Effector memory CD4-positive, alpha-beta T cell (primary cell): ENCODE measurements around the gene FBLN2.

Source experiments
- DNase-seq, 3 donors: peaks; one replicate each; pipeline ENCODE4 v3.0.0-alpha.2; 2020
- H3K27ac ChIP-seq: 2 replicates; pipeline ENCODE4 v1.7.0; 2013; ENCODE audit warnings: mild to moderate bottlenecking, low read length, moderate library complexity; ENCODE audit not compliant: insufficient read depth, poor library complexity, severe bottlenecking
- H3K27me3 ChIP-seq: replicated peaks from 2 replicates; pipeline ENCODE4 v1.7.0; 2013; ENCODE audit warnings: mild to moderate bottlenecking, low read length; ENCODE audit not compliant: insufficient read depth, control insufficient read depth, poor library complexity, severe bottlenecking
- H3K36me3 ChIP-seq: 2 replicates; pipeline ENCODE4 v1.7.0; 2013; ENCODE audit warnings: mild to moderate bottlenecking, low read length, moderate library complexity; ENCODE audit not compliant: control insufficient read depth, insufficient read depth
- H3K4me1 ChIP-seq: 2 replicates; pipeline ENCODE4 v1.7.0; 2013; ENCODE audit warnings: low read length, mild to moderate bottlenecking; ENCODE audit not compliant: control insufficient read depth, insufficient read depth, poor library complexity, severe bottlenecking
- H3K4me3 ChIP-seq: 2 replicates; pipeline ENCODE4 v1.7.0; 2013; ENCODE audit warnings: low read length, low read depth, mild to moderate bottlenecking; ENCODE audit not compliant: insufficient read depth, poor library complexity, severe bottlenecking
- H3K9me3 ChIP-seq: 2 replicates; pipeline ENCODE4 v1.7.0; 2013; ENCODE audit warnings: mild to moderate bottlenecking, low read length, moderate library complexity; ENCODE audit not compliant: control insufficient read depth

FBLN2 gene

DNA sequence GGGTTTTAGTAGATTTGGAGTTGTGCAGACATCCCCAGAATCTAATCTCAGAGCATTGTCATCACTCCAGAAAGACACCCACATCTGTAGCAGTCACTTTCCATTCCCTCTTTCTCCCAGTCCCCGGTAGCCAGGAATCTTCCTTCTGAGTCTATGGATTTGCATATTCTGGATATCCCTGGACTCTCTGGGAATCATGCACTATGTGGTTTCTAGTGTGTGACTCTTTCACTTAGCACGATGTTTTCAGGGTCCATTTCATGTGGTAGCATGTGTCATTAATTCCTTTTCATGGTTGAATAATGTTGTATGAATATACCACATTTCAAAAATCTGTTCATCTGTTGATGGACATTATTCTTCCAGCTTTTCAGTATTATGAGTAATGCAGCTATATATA, 29.3 kb downstream of the FBLN2 start:
- Histone ChIP-seq H3K36me3 (no peaks in the 10 kb centered on the region), H3K4me3 (no peak overlapping the region), H3K9me3 (no peaks in the 10 kb centered on the region), H3K27ac (no peak overlapping the region), H3K27me3 (no peaks in the 10 kb centered on the region), H3K4me1 (no peaks in the 10 kb centered on the region)
- no peak for DNase-seq

GRCh38 chr3:13579063-13579462, 30.1 kb downstream of the FBLN2 start:
- no peaks in the 10 kb centered on the region for H3K4me1 ChIP-seq
- H3K4me3 ChIP-seq = no peak overlapping the region
- no peak for DNase-seq
- no peaks in the 10 kb centered on the region for H3K9me3 ChIP-seq
- H3K36me3 ChIP-seq = no peaks in the 10 kb centered on the region
- H3K27me3 ChIP-seq = no peaks in the 10 kb centered on the region
- no peak overlapping the region for H3K27ac ChIP-seq

GRCh38 chr3:13580256-13581023, 31.5 kb downstream of the FBLN2 start:
- Histone ChIP-seq H3K9me3 (no peaks in the 10 kb centered on the region), H3K36me3 (no peaks in the 10 kb centered on the region), H3K27me3 (no peaks in the 10 kb centered on the region), H3K27ac (no peak overlapping the region), H3K4me3 (no peak overlapping the region), H3K4me1 (no peaks in the 10 kb centered on the region)
- DNase-seq = no peak

DNA sequence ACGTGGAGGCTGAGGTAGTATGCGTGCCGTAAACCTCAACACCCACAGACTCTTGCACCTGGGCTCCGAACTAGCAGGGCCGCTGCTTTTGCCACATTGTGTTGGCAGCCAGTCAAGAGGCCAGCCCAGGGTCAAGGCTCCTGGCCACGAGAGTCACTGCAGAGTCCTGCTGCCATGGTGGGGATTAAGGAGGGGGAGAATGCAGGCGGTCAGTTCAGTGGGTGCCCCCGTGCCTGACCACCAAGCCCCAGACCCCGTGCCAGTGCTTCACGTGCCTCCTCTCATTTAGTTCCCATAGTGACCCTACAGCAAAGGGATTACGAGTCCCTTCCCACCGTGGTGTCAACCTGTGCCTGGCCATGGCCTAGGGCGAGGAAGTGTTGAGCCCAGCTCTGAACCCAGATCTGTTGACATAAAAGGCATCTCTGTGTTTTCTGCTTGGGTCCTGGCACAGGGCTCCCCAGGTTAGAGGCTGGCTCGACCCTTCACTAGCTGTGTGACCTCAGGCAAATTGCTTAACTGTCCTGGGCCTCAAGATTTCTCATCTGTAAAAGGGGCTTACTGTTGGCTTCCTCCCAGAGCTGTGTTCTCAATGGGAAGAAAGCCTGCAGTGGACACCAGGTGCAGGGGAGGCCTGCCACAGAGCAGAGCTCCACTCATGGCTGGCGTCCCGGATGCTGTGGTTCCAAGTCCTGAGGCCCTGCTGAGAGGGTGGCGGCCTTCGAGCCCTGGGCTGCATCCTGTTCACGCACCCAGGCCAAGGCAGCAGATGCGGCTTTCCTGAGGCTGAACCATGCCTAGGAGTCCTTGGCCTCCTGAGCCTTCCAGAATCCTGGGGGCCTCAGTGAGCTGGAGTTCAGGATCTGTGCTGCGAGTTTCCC, 32.8 kb downstream of the FBLN2 start:
- DNase-seq = no peak
- Histone ChIP-seq H3K27me3 (no peaks in the 10 kb centered on the region), H3K36me3 (no peaks in the 10 kb centered on the region), H3K4me3 (no peak overlapping the region), H3K27ac (no peak overlapping the region), H3K9me3 (no peaks in the 10 kb centered on the region), H3K4me1 (no peaks in the 10 kb centered on the region)

- no peak for DNase-seq
Measured at GRCh38 chr3:13582366-13583250, 33.7 kb downstream of the FBLN2 start.

DNA sequence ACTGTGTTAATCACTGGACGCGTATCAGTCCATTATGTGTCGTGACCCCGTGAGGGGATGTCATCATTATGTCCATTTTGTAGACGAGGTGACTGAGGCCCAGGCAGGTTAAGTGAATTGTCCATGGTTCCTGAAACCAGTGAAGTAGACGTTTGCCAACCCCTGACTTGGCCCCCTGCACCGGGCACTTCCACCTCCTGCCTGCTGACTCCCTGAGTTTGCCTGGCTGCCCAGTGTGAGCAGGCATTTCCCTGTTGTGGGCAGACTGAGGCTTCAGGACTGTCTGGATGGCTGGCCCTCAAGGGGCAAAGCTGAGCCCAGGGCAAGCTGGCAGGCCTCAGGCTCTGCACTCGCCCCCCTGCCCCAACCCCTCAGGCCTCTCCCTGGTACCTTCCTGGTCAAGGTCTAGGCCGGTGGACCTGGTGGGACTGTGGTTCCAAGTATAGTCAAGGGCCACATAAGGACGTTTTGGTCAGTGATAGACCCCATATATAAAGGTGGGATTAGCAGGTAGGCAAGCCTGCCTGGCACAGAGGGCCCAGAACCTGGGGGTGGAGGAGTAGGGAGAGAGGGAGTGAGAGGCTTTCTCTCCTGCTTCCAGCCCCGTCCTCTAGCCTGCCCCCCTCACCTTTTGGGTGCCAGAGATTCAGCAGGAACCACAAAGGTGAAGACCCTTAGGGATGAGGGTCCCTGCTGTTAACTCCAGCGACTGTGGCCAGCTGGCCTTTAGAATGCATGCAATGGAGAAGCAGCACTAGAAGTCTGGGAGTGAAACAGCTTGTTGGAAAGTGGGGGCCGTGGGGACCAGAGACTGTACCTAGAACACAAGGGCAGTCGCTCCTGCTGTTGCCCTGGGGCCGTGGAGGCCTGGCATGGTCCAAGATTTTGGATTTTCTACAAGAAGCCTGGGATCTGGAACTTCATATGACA, 34.6 kb downstream of the FBLN2 start:
- no peaks in the 10 kb centered on the region for H3K36me3 ChIP-seq
- H3K27ac ChIP-seq = no peak overlapping the region
- H3K4me1 ChIP-seq = no peaks in the 10 kb centered on the region
- no peaks in the 10 kb centered on the region for H3K9me3 ChIP-seq
- H3K27me3 ChIP-seq = no peaks in the 10 kb centered on the region
- DNase-seq = no peak
- H3K4me3 ChIP-seq = no peak overlapping the region

More at GRCh38 chr3:13582366-13583250, 33.7 kb downstream of the FBLN2 start:
- Histone ChIP-seq H3K36me3 (no peaks in the 10 kb centered on the region), H3K9me3 (no peaks in the 10 kb centered on the region), H3K4me1 (no peaks in the 10 kb centered on the region), H3K27me3 (no peaks in the 10 kb centered on the region), H3K27ac (no peak overlapping the region), H3K4me3 (no peak overlapping the region)

DNA sequence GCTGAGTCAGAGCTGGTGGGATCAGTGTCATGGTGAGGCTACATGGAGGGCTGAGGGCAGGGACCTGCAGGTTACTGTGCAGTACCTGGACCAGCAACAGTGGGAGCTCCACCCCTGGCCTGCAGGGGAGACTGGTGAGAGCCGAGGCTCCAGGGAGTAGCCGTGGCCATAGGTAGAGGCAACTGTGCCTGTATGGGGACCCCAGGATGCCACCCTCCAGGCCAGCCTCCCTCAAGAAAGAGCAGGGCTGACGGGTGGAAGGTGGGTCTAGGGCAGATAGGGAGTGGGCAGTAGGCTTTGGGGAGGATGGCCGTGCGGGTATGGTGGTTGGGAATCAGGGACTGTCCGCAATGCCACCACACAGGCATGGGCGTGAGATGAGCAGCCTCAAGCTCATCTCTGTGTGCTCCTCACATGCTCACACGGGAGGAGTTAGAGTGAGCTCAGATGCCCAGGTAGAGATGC, 35.5 kb downstream of the FBLN2 start:
- no peaks in the 10 kb centered on the region for H3K9me3 ChIP-seq
- H3K4me1 ChIP-seq = no peaks in the 10 kb centered on the region
- H3K27ac ChIP-seq = no peak overlapping the region
- no peak overlapping the region for H3K4me3 ChIP-seq
- H3K27me3 ChIP-seq = no peaks in the 10 kb centered on the region
- H3K36me3 ChIP-seq = no peaks in the 10 kb centered on the region
- DNase-seq = no peak

DNA sequence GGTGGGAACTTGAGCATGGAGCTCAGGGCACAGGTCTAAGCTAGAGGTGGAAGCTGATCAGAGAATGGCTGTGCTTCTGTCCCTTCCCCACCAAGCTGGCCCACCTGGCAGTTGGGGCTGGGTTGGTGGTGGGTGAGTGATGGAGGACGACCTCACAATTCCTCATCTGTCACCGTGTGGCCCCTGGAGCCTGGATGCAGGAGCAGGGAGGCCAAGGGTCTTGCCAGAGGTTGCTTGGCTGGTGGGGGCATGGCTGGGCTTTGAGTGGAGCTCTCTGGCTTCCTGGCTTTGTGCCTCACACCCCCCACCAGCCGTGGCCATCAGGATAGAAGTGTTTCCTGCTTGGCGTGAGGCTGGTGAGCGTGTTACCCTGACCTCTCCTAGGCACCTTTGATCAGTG, 36.0 kb downstream of the FBLN2 start:
- H3K4me1 ChIP-seq = no peaks in the 10 kb centered on the region
- no peaks in the 10 kb centered on the region for H3K36me3 ChIP-seq
- no peaks in the 10 kb centered on the region for H3K27me3 ChIP-seq
- H3K27ac ChIP-seq = no peak overlapping the region
- no peak for DNase-seq
- no peak overlapping the region for H3K4me3 ChIP-seq
- H3K9me3 ChIP-seq = no peaks in the 10 kb centered on the region

DNA sequence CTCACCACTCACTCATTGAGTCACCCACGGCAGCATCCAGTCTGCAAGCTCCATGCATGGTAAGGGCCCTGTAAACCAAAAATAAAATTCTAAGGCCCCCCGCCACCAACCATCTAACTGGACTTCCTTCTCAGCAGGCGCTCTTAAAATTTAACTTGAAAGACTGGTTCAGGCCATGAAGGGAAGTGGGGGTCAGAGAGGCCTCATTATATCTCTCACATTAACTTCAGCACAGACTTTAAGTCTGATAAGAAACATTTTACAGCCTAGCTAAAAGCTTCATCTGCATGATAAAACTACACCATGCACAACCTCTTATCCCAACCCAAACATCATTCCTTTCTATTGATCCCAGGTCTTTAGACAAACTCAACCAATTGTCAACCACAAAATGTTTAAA, 38.5 kb downstream of the FBLN2 start:
- H3K27me3 ChIP-seq = no peaks in the 10 kb centered on the region
- no peaks in the 10 kb centered on the region for H3K4me1 ChIP-seq
- H3K9me3 ChIP-seq = no peaks in the 10 kb centered on the region
- H3K27ac ChIP-seq = no peak overlapping the region
- DNase-seq = no peak
- H3K4me3 ChIP-seq = no peak overlapping the region
- no peaks in the 10 kb centered on the region for H3K36me3 ChIP-seq
